ENCODE results near the gene PGLYRP1. TPM values are rescaled to one million over a fixed set of nuclear protein-coding genes. Genes with fewer than 3 reads are reported as not detected.

The PGLYRP1 gene
- total RNA-seq, 1 donor from 2014 or later = not detected

- no peak for TF ChIP-seq CTCF (IDR thresholded peaks at IDR 0.05; ENCODE audit: partially characterized antibody, unreplicated experiment)
- H3K9me3 Mint-ChIP-seq (ENCODE audit: unreplicated experiment) = peaks cover 20% of the 10 kb centered on the region
- peak overlapping the region; percentile 91 for H3K27ac Mint-ChIP-seq (ENCODE audit: unreplicated experiment)
- H3K4me1 Mint-ChIP-seq (ENCODE audit: low read depth, unreplicated experiment) = peaks cover 27% of the 10 kb centered on the region
- H3K36me3 Mint-ChIP-seq (ENCODE audit: unreplicated experiment) = peaks cover 5% of the 10 kb centered on the region
- DNase-seq = peak; percentile 79
- H3K4me3 Mint-ChIP-seq (ENCODE audit: unreplicated experiment) = peak overlapping the region; percentile 85
- H3K27me3 Mint-ChIP-seq (ENCODE audit: unreplicated experiment) = peaks cover 24% of the 10 kb centered on the region
Measured at GRCh38 chr19:45976178-45976577, 46.7 kb downstream of the PGLYRP1 start.

GRCh38 chr19:45975306-45976070 lies 47.4 kb downstream of the PGLYRP1 start:
- peak; percentile 79 for DNase-seq
- Mint-ChIP-seq H3K9me3 (ENCODE audit: unreplicated experiment) (peaks cover 20% of the 10 kb centered on the region), H3K4me1 (ENCODE audit: low read depth, unreplicated experiment) (peaks cover 25% of the 10 kb centered on the region), H3K27me3 (ENCODE audit: unreplicated experiment) (peaks cover 25% of the 10 kb centered on the region), H3K4me3 (ENCODE audit: unreplicated experiment) (peak overlapping the region; percentile 85), H3K36me3 (ENCODE audit: unreplicated experiment) (peaks cover 5% of the 10 kb centered on the region), H3K27ac (ENCODE audit: unreplicated experiment) (peak overlapping the region; percentile 91)
- TF ChIP-seq CTCF (IDR thresholded peaks at IDR 0.05; ENCODE audit: partially characterized antibody, unreplicated experiment) = no peak

GRCh38 chr19:45973553-45974338 lies 49.1 kb downstream of the PGLYRP1 start, which contains the start of gene NOVA2:
TSS of gene NOVA2 (minus strand) at chr19:45973865. CDS start at chr19:45973351, 514 bp downstream.
- TF ChIP-seq CTCF (IDR thresholded peaks at IDR 0.05; ENCODE audit: partially characterized antibody, unreplicated experiment) = no peak
- Mint-ChIP-seq H3K36me3 (ENCODE audit: unreplicated experiment) (peaks cover 10% of the 10 kb centered on the region), H3K4me3 (ENCODE audit: unreplicated experiment) (peak within 1 kb of the TSS; percentile 99), H3K27ac (ENCODE audit: unreplicated experiment) (peak within 1 kb of the TSS; percentile 91), H3K4me1 (ENCODE audit: low read depth, unreplicated experiment) (peaks cover 31% of the 10 kb centered on the region), H3K9me3 (ENCODE audit: unreplicated experiment) (peaks cover 20% of the 10 kb centered on the region), H3K27me3 (ENCODE audit: unreplicated experiment) (peaks cover 25% of the 10 kb centered on the region)
- peak; percentile 99 for DNase-seq

GRCh38 chr19:45972947-45973540 lies 49.8 kb downstream of the PGLYRP1 start:
- peak; percentile 50 for DNase-seq
- TF ChIP-seq CTCF (IDR thresholded peaks at IDR 0.05; ENCODE audit: partially characterized antibody, unreplicated experiment) = no peak
- peaks cover 32% of the 10 kb centered on the region for H3K4me1 Mint-ChIP-seq (ENCODE audit: low read depth, unreplicated experiment)
- peak overlapping the region; percentile 99 for H3K4me3 Mint-ChIP-seq (ENCODE audit: unreplicated experiment)
- H3K27me3 Mint-ChIP-seq (ENCODE audit: unreplicated experiment) = peaks cover 28% of the 10 kb centered on the region
- peaks cover 20% of the 10 kb centered on the region for H3K9me3 Mint-ChIP-seq (ENCODE audit: unreplicated experiment)
- H3K27ac Mint-ChIP-seq (ENCODE audit: unreplicated experiment) = peak overlapping the region; percentile 87
- H3K36me3 Mint-ChIP-seq (ENCODE audit: unreplicated experiment) = peaks cover 11% of the 10 kb centered on the region
